MM.1S (cell line): ENCODE results near the gene PAFAH1B2.
A peak's percentile ranks its signal among the peaks of the same experiment; 100 is the strongest.

Experiments
- DNase-seq: peaks from one replicate; pipeline ENCODE4 v3.0.0-alpha.2; 2015
- H2AFZ ChIP-seq: fragments of 300-600 bp; sonication (generic); 2 replicates; pipeline ENCODE4 v1.6.0; 2016; ENCODE audit warnings: antibody characterized with exemption, low read length
- H3F3A ChIP-seq: fragments of 300-600 bp; sonication (generic); 2 replicates; pipeline ENCODE4 v1.6.1; 2016; ENCODE audit warnings: mild to moderate bottlenecking, antibody characterized with exemption, low read length, moderate library complexity, mixed read lengths; ENCODE audit not compliant: insufficient read depth
- H3K27ac ChIP-seq: fragments of 300-600 bp; sonication (generic); 2 replicates; pipeline ENCODE4 v1.5.1; 2016; ENCODE audit warnings: mild to moderate bottlenecking, low read length
- H3K27me3 ChIP-seq: fragments of 300-600 bp; sonication (generic); replicated peaks from 2 replicates; pipeline ENCODE4 v1.6.0; 2016; ENCODE audit warnings: low read length; ENCODE audit not compliant: insufficient read depth
- H3K36me3 ChIP-seq: fragments of 300-600 bp; sonication (generic); replicated peaks from 2 replicates; pipeline ENCODE4 v1.6.1; 2016; ENCODE audit warnings: mild to moderate bottlenecking, low read length, mixed read lengths; ENCODE audit not compliant: insufficient read depth
- H3K4me1 ChIP-seq: fragments of 300-600 bp; sonication (generic); 2 replicates; pipeline ENCODE4 v1.6.1; 2016; ENCODE audit warnings: low read length, mixed read lengths
- H3K4me2 ChIP-seq: fragments of 300-600 bp; sonication (generic); 2 replicates; pipeline ENCODE4 v1.6.0; 2016; ENCODE audit warnings: low read depth, low read length
- H3K4me3 ChIP-seq: fragments of 300-600 bp; sonication (generic); 2 replicates; pipeline ENCODE4 v1.5.1; 2016; ENCODE audit warnings: low read length, mixed read lengths
- H3K79me2 ChIP-seq: fragments of 300-600 bp; sonication (generic); 2 replicates; pipeline ENCODE4 v1.6.1; 2016; ENCODE audit warnings: mixed run types, low read length, mixed read lengths
- H3K9ac ChIP-seq: fragments of 300-600 bp; sonication (generic); 2 replicates; pipeline ENCODE4 v1.6.1; 2016; ENCODE audit warnings: low read length, mixed read lengths
- H3K9me2 ChIP-seq: fragments of 300-600 bp; sonication (generic); replicated peaks from 2 replicates; pipeline ENCODE4 v1.6.1; 2016; ENCODE audit warnings: mild to moderate bottlenecking, low read length, mixed read lengths; ENCODE audit not compliant: insufficient read depth
- H3K9me3 ChIP-seq: fragments of 300-600 bp; sonication (generic); replicated peaks from 2 replicates; pipeline ENCODE4 v1.6.1; 2016; ENCODE audit warnings: mild to moderate bottlenecking, low read length, mixed read lengths; ENCODE audit not compliant: insufficient read depth
- H4K20me1 ChIP-seq: fragments of 300-600 bp; sonication (generic); 2 replicates; pipeline ENCODE4 v1.6.1; 2016; ENCODE audit warnings: mild to moderate bottlenecking, low read length, moderate library complexity, mixed read lengths; ENCODE audit not compliant: insufficient read depth
- EZH2 ChIP-seq: fragments of 300-600 bp; sonication (generic); optimal IDR thresholded peaks from 2 replicates; pipeline ENCODE3; 2017; ENCODE audit warnings: low read depth, mild to moderate bottlenecking, antibody characterized with exemption, low read length, mixed read lengths
- EZH2phosphoT487 ChIP-seq: fragments of 300-600 bp; sonication (generic); IDR thresholded peaks from 2 replicates; pipeline ENCODE4 v1.6.1; 2018; ENCODE audit warnings: antibody characterized with exemption, low read length
- TF ChIP-seq, protein P1 (sequence below): fragments of 300-600 bp; sonication (generic); IDR thresholded peaks from 2 replicates; pipeline ENCODE4 v1.5.1; 2016; ENCODE audit warnings: antibody characterized with exemption, low read length, mixed read lengths

The PAFAH1B2 gene

DNA sequence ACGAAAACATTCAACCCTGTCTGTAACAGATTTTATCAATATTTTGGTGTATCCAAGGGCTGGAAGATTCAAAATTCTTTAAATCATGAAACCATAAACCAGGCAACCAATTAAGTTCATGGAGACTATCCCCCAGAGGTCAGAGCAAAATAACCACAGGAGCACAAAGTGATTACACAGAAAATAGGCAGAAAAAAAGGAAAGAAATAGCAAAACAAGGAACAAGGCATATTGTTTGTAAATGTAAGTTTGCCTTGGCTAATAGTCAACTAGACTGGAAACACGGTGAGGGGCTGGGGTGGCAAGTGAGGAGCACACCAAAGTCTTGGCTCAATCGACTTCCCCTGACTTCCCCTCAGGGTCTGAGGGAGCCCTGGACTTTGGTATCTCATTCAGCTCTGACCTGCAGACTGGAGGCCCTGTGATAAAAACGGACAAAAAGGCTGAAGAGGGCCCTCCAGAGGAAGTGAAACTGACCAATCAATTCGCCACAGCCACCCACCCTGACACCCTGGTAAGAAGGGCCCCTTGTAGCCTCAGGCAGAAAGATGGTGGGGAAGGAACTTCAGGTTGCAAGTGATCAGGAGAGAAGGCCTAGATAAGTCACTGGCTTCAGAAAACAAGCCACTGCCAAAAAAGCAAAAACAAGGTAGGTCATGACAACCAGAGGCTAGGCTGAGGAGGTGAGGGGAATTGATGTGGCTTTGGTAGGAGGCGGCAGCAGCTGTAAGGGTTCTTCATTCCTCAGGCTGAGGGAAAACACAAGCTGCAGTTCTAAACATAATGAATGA, 47.7 kb upstream of the PAFAH1B2 start:
- peak overlapping the region; percentile 98 for H3K9ac ChIP-seq
- no peaks in the 10 kb centered on the region for H3K27me3 ChIP-seq
- peak overlapping the region; percentile 92 for H3K4me3 ChIP-seq
- H2AFZ ChIP-seq: no peak overlapping the region
- peaks cover 16% of the 10 kb centered on the region; the same call in 1 of the 2 replicates for H4K20me1 ChIP-seq
- H3K9me2 ChIP-seq: no peaks in the 10 kb centered on the region
- peaks cover 15% of the 10 kb centered on the region for H3F3A ChIP-seq
- no peaks in the 10 kb centered on the region for H3K9me3 ChIP-seq
- H3K4me2 ChIP-seq: peak overlapping the region; percentile 79
- peak; percentile 55 for DNase-seq
- H3K36me3 ChIP-seq: 0 out of 2 replicates have a peak, but pooled peaks cover 3% of the 10 kb centered on the region
- peaks cover 32% of the 10 kb centered on the region for H3K4me1 ChIP-seq
- H3K27ac ChIP-seq: peak overlapping the region; percentile 76
- no peak for TF ChIP-seq EZH2phosphoT487
- TF ChIP-seq, protein P1, sequence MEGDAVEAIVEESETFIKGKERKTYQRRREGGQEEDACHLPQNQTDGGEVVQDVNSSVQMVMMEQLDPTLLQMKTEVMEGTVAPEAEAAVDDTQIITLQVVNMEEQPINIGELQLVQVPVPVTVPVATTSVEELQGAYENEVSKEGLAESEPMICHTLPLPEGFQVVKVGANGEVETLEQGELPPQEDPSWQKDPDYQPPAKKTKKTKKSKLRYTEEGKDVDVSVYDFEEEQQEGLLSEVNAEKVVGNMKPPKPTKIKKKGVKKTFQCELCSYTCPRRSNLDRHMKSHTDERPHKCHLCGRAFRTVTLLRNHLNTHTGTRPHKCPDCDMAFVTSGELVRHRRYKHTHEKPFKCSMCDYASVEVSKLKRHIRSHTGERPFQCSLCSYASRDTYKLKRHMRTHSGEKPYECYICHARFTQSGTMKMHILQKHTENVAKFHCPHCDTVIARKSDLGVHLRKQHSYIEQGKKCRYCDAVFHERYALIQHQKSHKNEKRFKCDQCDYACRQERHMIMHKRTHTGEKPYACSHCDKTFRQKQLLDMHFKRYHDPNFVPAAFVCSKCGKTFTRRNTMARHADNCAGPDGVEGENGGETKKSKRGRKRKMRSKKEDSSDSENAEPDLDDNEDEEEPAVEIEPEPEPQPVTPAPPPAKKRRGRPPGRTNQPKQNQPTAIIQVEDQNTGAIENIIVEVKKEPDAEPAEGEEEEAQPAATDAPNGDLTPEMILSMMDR: 0 out of 2 replicates have a peak, but pooled peaks have one; percentile 3
- peaks cover 67% of the 10 kb centered on the region for H3K79me2 ChIP-seq

DNA sequence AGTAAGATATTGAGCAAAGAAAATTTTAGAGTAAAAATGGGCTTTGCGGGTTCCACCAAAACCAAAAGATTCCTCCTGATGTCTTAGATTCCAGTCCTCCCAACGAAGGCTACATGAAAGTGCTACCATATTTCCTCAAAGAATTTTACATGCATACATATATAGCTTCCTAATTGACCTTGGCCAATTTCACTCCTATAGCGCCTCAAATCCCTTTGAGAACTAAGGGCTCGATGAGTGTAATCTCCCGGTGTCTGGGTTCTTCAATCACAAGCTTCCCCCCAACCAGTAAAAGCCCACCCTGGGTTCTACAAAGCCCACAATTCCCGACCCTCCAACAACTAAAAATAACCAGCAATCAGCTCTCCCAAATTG, 47.1 kb upstream of the PAFAH1B2 start:
- Histone ChIP-seq H3F3A (peaks cover 15% of the 10 kb centered on the region), H3K9me3 (no peaks in the 10 kb centered on the region), H4K20me1 (peaks cover 16% of the 10 kb centered on the region; the same call in 1 of the 2 replicates), H3K27ac (peak overlapping the region; percentile 76), H3K4me2 (peak overlapping the region; percentile 79), H3K4me3 (peak overlapping the region; percentile 92), H3K27me3 (no peaks in the 10 kb centered on the region), H3K36me3 (no peaks in the 10 kb centered on the region), H3K79me2 (peaks cover 61% of the 10 kb centered on the region), H2AFZ (no peak overlapping the region), H3K9me2 (no peaks in the 10 kb centered on the region), H3K4me1 (peaks cover 32% of the 10 kb centered on the region), H3K9ac (peak overlapping the region; percentile 98)
- DNase-seq: no peak
- TF ChIP-seq, protein P1: no peak
- TF ChIP-seq EZH2phosphoT487 (no peak), EZH2 (no peak)

DNA sequence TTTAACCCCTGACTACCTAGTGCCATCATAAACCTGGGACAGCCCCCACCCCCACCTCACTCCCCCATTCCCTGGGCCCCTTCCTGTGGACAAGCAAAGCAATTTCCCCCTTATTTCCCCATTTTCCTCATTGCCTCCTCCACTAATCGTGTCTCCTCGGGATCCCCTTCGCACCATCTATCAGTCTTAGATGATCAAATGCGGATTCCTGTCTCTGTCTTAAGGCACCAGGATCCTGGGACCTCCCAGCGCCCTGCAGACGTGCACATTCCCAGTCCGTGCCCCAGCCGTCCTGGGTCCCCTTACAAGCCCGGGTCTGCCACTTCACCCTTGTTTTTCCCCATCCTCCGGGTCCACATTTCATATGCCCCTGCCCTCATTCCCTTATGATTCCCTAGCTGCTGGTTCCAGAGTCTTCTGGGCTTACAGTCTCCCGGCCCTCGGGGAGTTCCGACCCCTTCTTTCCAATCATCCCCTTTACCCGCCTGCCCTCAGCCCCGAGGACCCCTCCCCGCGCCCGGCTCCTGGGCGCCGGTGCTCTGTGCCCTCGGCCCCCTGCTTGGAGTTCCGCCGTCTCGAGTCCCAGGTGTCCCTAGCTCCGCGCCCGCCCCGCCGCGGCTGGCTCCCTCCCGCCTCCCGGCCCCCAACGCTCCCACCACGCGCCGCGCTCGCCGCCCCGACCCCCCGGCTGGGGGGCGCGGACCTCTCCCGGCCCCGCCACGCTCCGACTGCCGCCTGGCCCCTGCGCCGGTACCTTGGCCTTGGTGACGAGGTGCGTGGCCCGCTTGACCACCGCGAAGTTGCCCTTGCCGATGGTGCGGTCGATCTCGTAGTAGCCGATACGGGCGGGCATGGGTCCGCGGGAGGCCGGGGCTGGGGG, 46.5 kb upstream of the PAFAH1B2 start:
- Histone ChIP-seq H3K4me1 (peaks cover 29% of the 10 kb centered on the region), H2AFZ (no peak overlapping the region)

More for the DNA sequence above, 46.5 kb upstream of the PAFAH1B2 start:
- DNase-seq: peak; percentile 25
- no peaks in the 10 kb centered on the region for H3K27me3 ChIP-seq
- peak overlapping the region; percentile 79 for H3K4me2 ChIP-seq
- H3K4me3 ChIP-seq: peak overlapping the region; percentile 92
- H3K9me2 ChIP-seq: no peaks in the 10 kb centered on the region
- H3K9ac ChIP-seq: peak overlapping the region; percentile 98
- H3K9me3 ChIP-seq: no peaks in the 10 kb centered on the region
- peak overlapping the region; percentile 76 for H3K27ac ChIP-seq
- no peaks in the 10 kb centered on the region for H3K36me3 ChIP-seq
- H3K79me2 ChIP-seq: peaks cover 54% of the 10 kb centered on the region
- peaks cover 11% of the 10 kb centered on the region; the same call in 1 of the 2 replicates for H4K20me1 ChIP-seq
- TF ChIP-seq EZH2 (no peak), EZH2phosphoT487 (no peak)
- TF ChIP-seq, protein P1: no peak
- H3F3A ChIP-seq: peaks cover 15% of the 10 kb centered on the region
